Stimulated activated CD8-positive, alpha-beta memory T cell treated with anti-CD3 and anti-CD28 coated beads, Interleukin-7, amount 100 ng/mL, for 4 hours (primary cell): ENCODE results near the gene ARSJ.

Source experiments
- DNase-seq, 2 donors: peaks; one replicate each; pipeline ENCODE4 v3.0.0-alpha.2; 2020; ENCODE audit warnings: low read depth in 2 of 2

ARSJ gene

GRCh38 chr4:113901994-113902787, 77.3 kb downstream of the ARSJ start:
- DNase-seq, result peak; percentile 38 to 58

- DNase-seq, result peak; percentile 24 to 35
Measured at GRCh38 chr4:113899271-113900070, 80.0 kb downstream of the ARSJ start.

GRCh38 chr4:113893546-113893945, 85.9 kb downstream of the ARSJ start:
- no peak for DNase-seq

GRCh38 chr4:113888006-113888405, 91.4 kb downstream of the ARSJ start:
- DNase-seq, result no peak

- no peak for DNase-seq
Measured at GRCh38 chr4:113885291-113885690, 94.2 kb downstream of the ARSJ start.

- no peak for DNase-seq
Measured at GRCh38 chr4:113884655-113885054, 94.8 kb downstream of the ARSJ start.

- DNase-seq, result no peak
Measured at GRCh38 chr4:113882668-113883067, 96.8 kb downstream of the ARSJ start.

- no peak for DNase-seq
Measured at GRCh38 chr4:113881256-113881655, 98.2 kb downstream of the ARSJ start.

- DNase-seq, result no peak
Measured at GRCh38 chr4:113880240-113881028, 99.0 kb downstream of the ARSJ start.

- no peak for DNase-seq
Measured at GRCh38 chr4:113878668-113879067, 100.8 kb downstream of the ARSJ start.

- DNase-seq, result no peak
Measured at GRCh38 chr4:113874480-113874879, 105.0 kb downstream of the ARSJ start.

- DNase-seq, result no peak
Measured at GRCh38 chr4:113873508-113873907, 105.9 kb downstream of the ARSJ start.

GRCh38 chr4:113872426-113873260, 106.8 kb downstream of the ARSJ start:
- no peak for DNase-seq

- DNase-seq, result no peak
Measured at GRCh38 chr4:113871080-113871479, 108.4 kb downstream of the ARSJ start.

GRCh38 chr4:113869743-113870375, 109.6 kb downstream of the ARSJ start:
- DNase-seq, result peak; percentile 44 to 46

- DNase-seq, result no peak
Measured at GRCh38 chr4:113866611-113867010, 112.8 kb downstream of the ARSJ start.

- no peak for DNase-seq
Measured at GRCh38 chr4:113858924-113859323, 120.5 kb downstream of the ARSJ start.

GRCh38 chr4:113851816-113852215, 127.6 kb downstream of the ARSJ start:
- DNase-seq, result no peak
